A549 (cell line): ENCODE measurements around the gene GALNTL6. TPM values are rescaled to one million over a fixed set of nuclear protein-coding genes. Genes with fewer than 3 reads are reported as not detected.

Experiments
- ATAC-seq, 2 experiments: fragments of 200-7000 bp in 1 of 2; fragments of >200 bp in 1 of 2; cut with Nextera tagmentation in 1 of 2; cut with Tn5 transposase in 1 of 2; 3 replicates each; pipeline versions ENCODE4 v1.8.0 to v1.9.1; 2018 to 2020; ENCODE audit warnings: mild to moderate bottlenecking in 1 of 2, moderate library complexity in 1 of 2
- CTCF ChIA-PET: fragments of 300-600 bp; sonication (Branson Sonifier 250); formaldehyde crosslinking; extraction: SDS; loops from one replicate; lab custom pipeline; 2021; ENCODE audit warnings: antibody characterized with exemption, inconsistent platforms; lab: Yijun Ruan, JAX
- POLR2A ChIA-PET: fragments of 350-600 bp; formaldehyde crosslinking; extraction: SDS; loops from one replicate; lab custom pipeline; 2021; ENCODE audit warnings: antibody characterized with exemption, inconsistent platforms; lab: Yijun Ruan, JAX
- DNase-seq, 2 experiments: peaks; one replicate each; pipeline versions ENCODE4 v3.0.0 to v3.0.0-alpha.2; 2011 to 2016; ENCODE audit warnings: low read depth in 1 of 2, low spot score in 1 of 2
- FAIRE-seq: peaks from 2 replicates; lab custom pipeline; 2011; peaks lifted over from hg19 to GRCh38; lab: Jason Lieb, UNC
- H3K27ac ChIP-seq, 2 experiments: fragments of >200 bp; sonication (Bioruptor Twin); formaldehyde crosslinking; 3 replicates each; pipeline ENCODE4 v1.5.1; 2016 to 2017
- H3K4me1 ChIP-seq: fragments of >200 bp; sonication (Bioruptor Twin); formaldehyde crosslinking; 3 replicates; pipeline ENCODE4 v1.6.1; 2016
- H3K4me2 ChIP-seq: fragments of >200 bp; sonication (Bioruptor Twin); formaldehyde crosslinking; 3 replicates; pipeline ENCODE4 v1.6.1; 2016
- H3K4me3 ChIP-seq: fragments of >200 bp; sonication (Bioruptor Twin); formaldehyde crosslinking; 3 replicates; pipeline ENCODE4 v1.5.1; 2016
- H3K9me3 ChIP-seq: fragments of >200 bp; sonication (Bioruptor Twin); formaldehyde crosslinking; 3 replicates; pipeline ENCODE4 v1.6.1; 2016
- BHLHE40 ChIP-seq: IDR thresholded peaks from 2 replicates; pipeline ENCODE4 v1.6.1; 2012; ENCODE audit warnings: low read depth, low read length, inconsistent platforms
- CHD2 ChIP-seq: fragments of 150-350 bp; IDR thresholded peaks from 2 replicates; pipeline ENCODE4 v1.6.1; 2014; ENCODE audit warnings: low read length; ENCODE audit not compliant: partially characterized antibody
- CHD4 ChIP-seq: fragments of 200-600 bp; sonication (generic); IDR thresholded peaks from 2 replicates; pipeline ENCODE4 v1.6.1; 2016; ENCODE audit warnings: antibody characterized with exemption, mild to moderate bottlenecking, borderline replicate concordance
- ELK1 ChIP-seq: fragments of 150-350 bp; IDR thresholded peaks from 2 replicates; pipeline ENCODE4 v1.6.1; 2014; ENCODE audit warnings: low read depth, mild to moderate bottlenecking, low read length
- EP300 ChIP-seq, 2 experiments: fragments of >200 bp; sonication (Bioruptor Twin); formaldehyde crosslinking; IDR thresholded peaks; 2 replicates in 1 of 2; 3 replicates in 1 of 2; pipeline ENCODE4 v1.6.1; 2016 to 2017
- FOXS1 ChIP-seq: fragments of 250-450 bp; sonication (Bioruptor Pico); IDR thresholded peaks from 2 replicates; pipeline ENCODE4 v1.5.0; 2020; ENCODE audit warnings: mild to moderate bottlenecking, moderate library complexity
- GATA3 ChIP-seq: IDR thresholded peaks from 2 replicates; pipeline ENCODE4 v1.6.1; 2012; ENCODE audit warnings: borderline replicate concordance
- HDAC2 ChIP-seq: fragments of 200-600 bp; sonication (generic); IDR thresholded peaks from 2 replicates; pipeline ENCODE4 v1.6.1; 2016
- HEYL ChIP-seq: fragments of 250-450 bp; sonication (Bioruptor Pico); IDR thresholded peaks from 2 replicates; pipeline ENCODE4 v1.8.0; 2021; ENCODE audit warnings: mild to moderate bottlenecking, moderate library complexity
- JUN ChIP-seq, 2 experiments: fragments of >200 bp; sonication (Bioruptor Twin); formaldehyde crosslinking; IDR thresholded peaks; 2 replicates in 1 of 2; 3 replicates in 1 of 2; pipeline ENCODE4 v1.6.1; 2016 to 2017
- KDM5A ChIP-seq: fragments of 200-600 bp; sonication (generic); IDR thresholded peaks from 2 replicates; pipeline ENCODE4 v1.6.1; 2016; ENCODE audit warnings: antibody characterized with exemption, mild to moderate bottlenecking
- MAZ ChIP-seq: fragments of 150-350 bp; IDR thresholded peaks from 2 replicates; pipeline ENCODE4 v1.6.1; 2014; ENCODE audit warnings: antibody characterized with exemption, low read depth, low read length, borderline replicate concordance
- POLR2A ChIP-seq: IDR thresholded peaks from 2 replicates; pipeline ENCODE4 v1.6.1; 2012; ENCODE audit warnings: mild to moderate bottlenecking, low read length
- RAD21 ChIP-seq, 2 experiments: fragments of >200 bp in 1 of 2; sonication (Bioruptor Twin) in 1 of 2; formaldehyde crosslinking in 1 of 2; IDR thresholded peaks in 1 of 2; conservative IDR thresholded peaks in 1 of 2; 2 replicates in 1 of 2; 3 replicates in 1 of 2; pipeline ENCODE4 v1.6.1; 2012 to 2018; ENCODE audit warnings: inconsistent platforms in 1 of 2
- RFX5 ChIP-seq: fragments of 450-650 bp; IDR thresholded peaks from 2 replicates; pipeline ENCODE4 v1.7.1; 2014; ENCODE audit warnings: antibody characterized with exemption, mild to moderate bottlenecking, moderate library complexity
- SREBF2 ChIP-seq: fragments of 450-650 bp; IDR thresholded peaks from 2 replicates; pipeline ENCODE4 v1.6.1; 2014; ENCODE audit warnings: mild to moderate bottlenecking, moderate library complexity
- TFCP2L1 ChIP-seq: fragments of 250-450 bp; sonication (Bioruptor Pico); IDR thresholded peaks from 2 replicates; pipeline ENCODE4 v1.5.0; 2021; ENCODE audit warnings: mild to moderate bottlenecking
- TP53 ChIP-seq: fragments of 250-450 bp; sonication (Bioruptor Pico); IDR thresholded peaks from 2 replicates; pipeline ENCODE4 v1.5.0; 2021; ENCODE audit warnings: mild to moderate bottlenecking, moderate library complexity
- ZC3H11A ChIP-seq: fragments of 450-650 bp; IDR thresholded peaks from 2 replicates; pipeline ENCODE4 v1.6.1; 2014; ENCODE audit warnings: antibody characterized with exemption, mild to moderate bottlenecking
- ZSCAN20 ChIP-seq: fragments of 250-450 bp; sonication (Bioruptor Pico); IDR thresholded peaks from 2 replicates; pipeline ENCODE4 v1.8.0; 2022; ENCODE audit warnings: mild to moderate bottlenecking, moderate library complexity
- WGBS: methylation state at CpG from one replicate; pipeline ENCODE4 v1.1.6; 2017; ENCODE audit errors: missing lambda C conversion rate; 5-methylcytosine and 5-hydroxymethylcytosine counted together
- polyA plus RNA-seq, 4 experiments: library from polyadenylated mRNA; depleted of rRNA in 3 of 4; stranded (reverse); fragments of >200 nt; fragmentation: RNase III in 1 of 4; extraction: RNeasy Plus Mini Kit Qiagen cat#74134 plus additional on column Dnase treatment in 1 of 4; gene quantifications; 2 replicates in 3 of 4; 3 replicates in 1 of 4; pipeline ENCODE4 v1.2.3, GENCODE V29; 2011 to 2017
- TF ChIP-seq, protein P1 (sequence below): fragments of 250-450 bp; sonication (Bioruptor Pico); IDR thresholded peaks from 2 replicates; pipeline ENCODE4 v1.5.0; 2021; ENCODE audit warnings: mild to moderate bottlenecking, moderate library complexity, borderline replicate concordance
- TF ChIP-seq, protein P2 (sequence below): fragments of >200 bp; sonication (Bioruptor Twin); formaldehyde crosslinking; IDR thresholded peaks from 2 replicates; pipeline ENCODE4 v1.6.1; 2016
- TF ChIP-seq, protein P3 (sequence below): IDR thresholded peaks from 2 replicates; pipeline ENCODE4 v1.6.1; 2012; ENCODE audit warnings: low read depth, borderline replicate concordance

Gene GALNTL6
- polyA plus RNA-seq, 2 of the 4 experiments (the other 2 are of a cell fraction) = 0.06 to 0.49 TPM

GRCh38 chr4:171978216-171978615 lies 165.0 kb downstream of the GALNTL6 start:
- CTCF ChIA-PET = no interaction called here
- Histone ChIP-seq H3K27ac (no peak overlapping the region), H3K4me1 (no peaks in the 10 kb centered on the region), H3K9me3 (no peaks in the 10 kb centered on the region), H3K4me3 (no peak overlapping the region), H3K4me2 (no peak overlapping the region)
- TF ChIP-seq EP300 (IDR thresholded peaks at IDR 0.05) (no peak), TFCP2L1 (no peak), MAZ (no peak), KDM5A (no peak), ELK1 (no peak), GATA3 (no peak), HDAC2 (no peak), CHD4 (no peak)
- TF ChIP-seq, protein P1, sequence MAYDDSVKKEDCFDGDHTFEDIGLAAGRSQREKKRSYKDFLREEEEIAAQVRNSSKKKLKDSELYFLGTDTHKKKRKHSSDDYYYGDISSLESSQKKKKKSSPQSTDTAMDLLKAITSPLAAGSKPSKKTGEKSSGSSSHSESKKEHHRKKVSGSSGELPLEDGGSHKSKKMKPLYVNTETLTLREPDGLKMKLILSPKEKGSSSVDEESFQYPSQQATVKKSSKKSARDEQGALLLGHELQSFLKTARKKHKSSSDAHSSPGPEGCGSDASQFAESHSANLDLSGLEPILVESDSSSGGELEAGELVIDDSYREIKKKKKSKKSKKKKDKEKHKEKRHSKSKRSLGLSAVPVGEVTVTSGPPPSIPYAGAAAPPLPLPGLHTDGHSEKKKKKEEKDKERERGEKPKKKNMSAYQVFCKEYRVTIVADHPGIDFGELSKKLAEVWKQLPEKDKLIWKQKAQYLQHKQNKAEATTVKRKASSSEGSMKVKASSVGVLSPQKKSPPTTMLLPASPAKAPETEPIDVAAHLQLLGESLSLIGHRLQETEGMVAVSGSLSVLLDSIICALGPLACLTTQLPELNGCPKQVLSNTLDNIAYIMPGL (CRISPR knock-in tag) = no peak
- DNase-seq (no peak), FAIRE-seq (no peak), ATAC-seq (no peak)
- POLR2A ChIA-PET = no interaction called here

- WGBS = 42% methylated on average over 2 of the region's 2 CpGs
- ChIA-PET CTCF (no interaction called here), POLR2A (no interaction called here)
- no peak for ATAC-seq
- Histone ChIP-seq H3K4me2 (no peak overlapping the region), H3K27ac (no peak overlapping the region), H3K4me1 (no peaks in the 10 kb centered on the region), H3K9me3 (no peaks in the 10 kb centered on the region), H3K4me3 (no peak overlapping the region)
- no peak for DNase-seq
- no peak for FAIRE-seq
- no peak for TF ChIP-seq KDM5A
- TF ChIP-seq SREBF2 = no peak
- TF ChIP-seq FOXS1 (CRISPR knock-in tag) = no peak
- TF ChIP-seq HEYL (CRISPR knock-in tag) = no peak
- TF ChIP-seq CHD4 = no peak
- TF ChIP-seq GATA3 = no peak
- no peak for TF ChIP-seq CHD2
- TF ChIP-seq JUN (IDR thresholded peaks at IDR 0.05) = no peak
- TF ChIP-seq, protein P2, sequence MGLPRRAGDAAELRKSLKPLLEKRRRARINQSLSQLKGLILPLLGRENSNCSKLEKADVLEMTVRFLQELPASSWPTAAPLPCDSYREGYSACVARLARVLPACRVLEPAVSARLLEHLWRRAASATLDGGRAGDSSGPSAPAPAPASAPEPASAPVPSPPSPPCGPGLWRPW = no peak
- TF ChIP-seq ZC3H11A = no peak
- no peak for TF ChIP-seq RAD21 (conservative IDR thresholded peaks at IDR 0.05 in 1 of 2, IDR thresholded peaks at IDR 0.05 in 1 of 2)
- no peak for TF ChIP-seq BHLHE40
- TF ChIP-seq POLR2A = no peak
- TF ChIP-seq TP53 = no peak
- TF ChIP-seq, protein P3, sequence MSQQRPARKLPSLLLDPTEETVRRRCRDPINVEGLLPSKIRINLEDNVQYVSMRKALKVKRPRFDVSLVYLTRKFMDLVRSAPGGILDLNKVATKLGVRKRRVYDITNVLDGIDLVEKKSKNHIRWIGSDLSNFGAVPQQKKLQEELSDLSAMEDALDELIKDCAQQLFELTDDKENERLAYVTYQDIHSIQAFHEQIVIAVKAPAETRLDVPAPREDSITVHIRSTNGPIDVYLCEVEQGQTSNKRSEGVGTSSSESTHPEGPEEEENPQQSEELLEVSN = no peak
- TF ChIP-seq RFX5 = no peak
Observed at GRCh38 chr4:171979461-171979860, 166.3 kb downstream of the GALNTL6 start.

DNA sequence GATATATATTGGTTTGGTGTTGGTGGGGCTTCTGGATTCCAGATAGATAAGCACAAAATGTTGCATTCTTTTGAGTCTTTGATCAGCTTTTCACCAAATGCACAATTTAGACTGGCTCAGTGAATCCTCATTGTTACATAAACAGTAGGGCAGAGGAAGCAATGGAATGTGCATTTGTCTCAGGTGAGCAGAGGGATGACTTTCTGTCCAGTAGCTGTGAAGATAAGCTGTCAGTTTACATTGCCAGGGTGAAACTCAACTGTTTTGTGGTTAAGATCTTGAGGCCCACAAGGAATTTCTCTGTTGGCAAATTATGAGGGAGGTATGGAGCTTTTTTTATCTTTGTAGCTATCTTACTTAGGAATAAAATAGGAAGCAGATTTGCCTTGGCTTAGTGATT lies 168.0 kb downstream of the GALNTL6 start:
- H3K9me3 ChIP-seq = no peaks in the 10 kb centered on the region
- CTCF ChIA-PET = no interaction called here
- no peak for FAIRE-seq

More for the DNA sequence above, 168.0 kb downstream of the GALNTL6 start:
- TF ChIP-seq ZSCAN20 = no peak
- DNase-seq = no peak
- Histone ChIP-seq H3K4me1 (no peaks in the 10 kb centered on the region), H3K4me3 (no peak overlapping the region), H3K4me2 (no peak overlapping the region), H3K27ac (no peak overlapping the region)
- no peak for ATAC-seq
- POLR2A ChIA-PET = no interaction called here
